Measurements from ENCODE around the gene PPIG. TPM values are rescaled to one million over a fixed set of nuclear protein-coding genes. Genes with fewer than 3 reads are reported as not detected.

Gene PPIG
- total and polyA plus RNA-seq, 9 of the 15 experiments (the other 6 are each of a cell fraction or from before 2014, with no cell fraction given): 52.5 to 166 (median 124) TPM

DNA sequence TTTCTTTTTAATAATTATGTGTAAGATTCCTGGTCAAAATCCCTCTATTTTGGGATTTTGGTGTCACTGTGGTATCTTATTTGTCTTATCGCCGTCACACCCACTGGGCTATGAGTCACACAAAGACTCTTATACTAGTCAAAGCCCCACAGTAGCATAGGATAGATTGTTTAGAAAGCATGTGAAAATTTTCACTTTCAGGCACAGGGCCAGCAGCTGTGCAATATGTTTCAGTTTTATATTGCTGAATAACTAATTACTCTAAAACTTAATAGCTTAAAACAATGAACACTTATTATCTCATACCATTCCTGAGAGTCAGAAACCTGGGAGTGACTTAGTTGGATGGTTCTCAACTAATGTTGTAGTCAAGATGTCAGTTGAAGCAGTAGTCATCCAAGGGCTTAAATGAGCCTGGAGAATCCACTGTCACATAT, 86.1 kb downstream of the PPIG start (continued):
- TF ChIP-seq, protein P1, sequence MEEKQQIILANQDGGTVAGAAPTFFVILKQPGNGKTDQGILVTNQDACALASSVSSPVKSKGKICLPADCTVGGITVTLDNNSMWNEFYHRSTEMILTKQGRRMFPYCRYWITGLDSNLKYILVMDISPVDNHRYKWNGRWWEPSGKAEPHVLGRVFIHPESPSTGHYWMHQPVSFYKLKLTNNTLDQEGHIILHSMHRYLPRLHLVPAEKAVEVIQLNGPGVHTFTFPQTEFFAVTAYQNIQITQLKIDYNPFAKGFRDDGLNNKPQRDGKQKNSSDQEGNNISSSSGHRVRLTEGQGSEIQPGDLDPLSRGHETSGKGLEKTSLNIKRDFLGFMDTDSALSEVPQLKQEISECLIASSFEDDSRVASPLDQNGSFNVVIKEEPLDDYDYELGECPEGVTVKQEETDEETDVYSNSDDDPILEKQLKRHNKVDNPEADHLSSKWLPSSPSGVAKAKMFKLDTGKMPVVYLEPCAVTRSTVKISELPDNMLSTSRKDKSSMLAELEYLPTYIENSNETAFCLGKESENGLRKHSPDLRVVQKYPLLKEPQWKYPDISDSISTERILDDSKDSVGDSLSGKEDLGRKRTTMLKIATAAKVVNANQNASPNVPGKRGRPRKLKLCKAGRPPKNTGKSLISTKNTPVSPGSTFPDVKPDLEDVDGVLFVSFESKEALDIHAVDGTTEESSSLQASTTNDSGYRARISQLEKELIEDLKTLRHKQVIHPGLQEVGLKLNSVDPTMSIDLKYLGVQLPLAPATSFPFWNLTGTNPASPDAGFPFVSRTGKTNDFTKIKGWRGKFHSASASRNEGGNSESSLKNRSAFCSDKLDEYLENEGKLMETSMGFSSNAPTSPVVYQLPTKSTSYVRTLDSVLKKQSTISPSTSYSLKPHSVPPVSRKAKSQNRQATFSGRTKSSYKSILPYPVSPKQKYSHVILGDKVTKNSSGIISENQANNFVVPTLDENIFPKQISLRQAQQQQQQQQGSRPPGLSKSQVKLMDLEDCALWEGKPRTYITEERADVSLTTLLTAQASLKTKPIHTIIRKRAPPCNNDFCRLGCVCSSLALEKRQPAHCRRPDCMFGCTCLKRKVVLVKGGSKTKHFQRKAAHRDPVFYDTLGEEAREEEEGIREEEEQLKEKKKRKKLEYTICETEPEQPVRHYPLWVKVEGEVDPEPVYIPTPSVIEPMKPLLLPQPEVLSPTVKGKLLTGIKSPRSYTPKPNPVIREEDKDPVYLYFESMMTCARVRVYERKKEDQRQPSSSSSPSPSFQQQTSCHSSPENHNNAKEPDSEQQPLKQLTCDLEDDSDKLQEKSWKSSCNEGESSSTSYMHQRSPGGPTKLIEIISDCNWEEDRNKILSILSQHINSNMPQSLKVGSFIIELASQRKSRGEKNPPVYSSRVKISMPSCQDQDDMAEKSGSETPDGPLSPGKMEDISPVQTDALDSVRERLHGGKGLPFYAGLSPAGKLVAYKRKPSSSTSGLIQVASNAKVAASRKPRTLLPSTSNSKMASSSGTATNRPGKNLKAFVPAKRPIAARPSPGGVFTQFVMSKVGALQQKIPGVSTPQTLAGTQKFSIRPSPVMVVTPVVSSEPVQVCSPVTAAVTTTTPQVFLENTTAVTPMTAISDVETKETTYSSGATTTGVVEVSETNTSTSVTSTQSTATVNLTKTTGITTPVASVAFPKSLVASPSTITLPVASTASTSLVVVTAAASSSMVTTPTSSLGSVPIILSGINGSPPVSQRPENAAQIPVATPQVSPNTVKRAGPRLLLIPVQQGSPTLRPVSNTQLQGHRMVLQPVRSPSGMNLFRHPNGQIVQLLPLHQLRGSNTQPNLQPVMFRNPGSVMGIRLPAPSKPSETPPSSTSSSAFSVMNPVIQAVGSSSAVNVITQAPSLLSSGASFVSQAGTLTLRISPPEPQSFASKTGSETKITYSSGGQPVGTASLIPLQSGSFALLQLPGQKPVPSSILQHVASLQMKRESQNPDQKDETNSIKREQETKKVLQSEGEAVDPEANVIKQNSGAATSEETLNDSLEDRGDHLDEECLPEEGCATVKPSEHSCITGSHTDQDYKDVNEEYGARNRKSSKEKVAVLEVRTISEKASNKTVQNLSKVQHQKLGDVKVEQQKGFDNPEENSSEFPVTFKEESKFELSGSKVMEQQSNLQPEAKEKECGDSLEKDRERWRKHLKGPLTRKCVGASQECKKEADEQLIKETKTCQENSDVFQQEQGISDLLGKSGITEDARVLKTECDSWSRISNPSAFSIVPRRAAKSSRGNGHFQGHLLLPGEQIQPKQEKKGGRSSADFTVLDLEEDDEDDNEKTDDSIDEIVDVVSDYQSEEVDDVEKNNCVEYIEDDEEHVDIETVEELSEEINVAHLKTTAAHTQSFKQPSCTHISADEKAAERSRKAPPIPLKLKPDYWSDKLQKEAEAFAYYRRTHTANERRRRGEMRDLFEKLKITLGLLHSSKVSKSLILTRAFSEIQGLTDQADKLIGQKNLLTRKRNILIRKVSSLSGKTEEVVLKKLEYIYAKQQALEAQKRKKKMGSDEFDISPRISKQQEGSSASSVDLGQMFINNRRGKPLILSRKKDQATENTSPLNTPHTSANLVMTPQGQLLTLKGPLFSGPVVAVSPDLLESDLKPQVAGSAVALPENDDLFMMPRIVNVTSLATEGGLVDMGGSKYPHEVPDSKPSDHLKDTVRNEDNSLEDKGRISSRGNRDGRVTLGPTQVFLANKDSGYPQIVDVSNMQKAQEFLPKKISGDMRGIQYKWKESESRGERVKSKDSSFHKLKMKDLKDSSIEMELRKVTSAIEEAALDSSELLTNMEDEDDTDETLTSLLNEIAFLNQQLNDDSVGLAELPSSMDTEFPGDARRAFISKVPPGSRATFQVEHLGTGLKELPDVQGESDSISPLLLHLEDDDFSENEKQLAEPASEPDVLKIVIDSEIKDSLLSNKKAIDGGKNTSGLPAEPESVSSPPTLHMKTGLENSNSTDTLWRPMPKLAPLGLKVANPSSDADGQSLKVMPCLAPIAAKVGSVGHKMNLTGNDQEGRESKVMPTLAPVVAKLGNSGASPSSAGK (IDR thresholded peaks at IDR 0.05): peak; percentile 15; the same call in 1 of the 2 replicates
- TF ChIP-seq LEF1 (IDR thresholded peaks at IDR 0.05) (no peak; the same call in 1 of the 2 replicates), CREB1 (IDR thresholded peaks at IDR 0.05) (peak; percentile 40; the same call in 1 of the 2 replicates), CREB1 (CRISPR knock-in tag; IDR thresholded peaks at IDR 0.05) (no peak; the same call in 1 of the 2 replicates), POLR2AphosphoS5 (IDR thresholded peaks at IDR 0.05; ENCODE audit: control insufficient read depth, insufficient read depth, low read depth, low read length) (peak; percentile 46; the same call in 1 of the 2 replicates), SMARCA4 (IDR thresholded peaks at IDR 0.05) (peak; percentile 97), KDM5B (IDR thresholded peaks at IDR 0.05; ENCODE audit: insufficient replicate concordance, low read depth, low read length) (no peak), CTBP1 (IDR thresholded peaks at IDR 0.05; ENCODE audit: borderline replicate concordance) (peak; percentile 48; the same call in 1 of the 2 replicates), SMC3 (conservative IDR thresholded peaks at IDR 0.05; ENCODE audit: insufficient read depth, low read depth, low read length) (no peak), TCF3 (CRISPR knock-in tag; IDR thresholded peaks at IDR 0.05) (peak; percentile 58), ETV6 (IDR thresholded peaks at IDR 0.05; ENCODE audit: borderline replicate concordance in 1 of 2, low read depth in 2 of 2, low read length in 1 of 2) (no peak), ETV6 (CRISPR knock-in tag; IDR thresholded peaks at IDR 0.05; ENCODE audit: borderline replicate concordance) (no peak), CBFA2T2 (conservative IDR thresholded peaks at IDR 0.05) (peak; percentile 30; the same call in 1 of the 2 replicates), GTF2A2 (tag; IDR thresholded peaks at IDR 0.05) (no peak), MTA3 (IDR thresholded peaks at IDR 0.05; ENCODE audit: borderline replicate concordance) (0 out of 2 replicates have a peak, but pooled peaks have one; percentile 49), ZSCAN29 (IDR thresholded peaks at IDR 0.05) (no peak), SLC30A9 (CRISPR knock-in tag; IDR thresholded peaks at IDR 0.05) (no peak)
- TF ChIP-seq, protein P2, sequence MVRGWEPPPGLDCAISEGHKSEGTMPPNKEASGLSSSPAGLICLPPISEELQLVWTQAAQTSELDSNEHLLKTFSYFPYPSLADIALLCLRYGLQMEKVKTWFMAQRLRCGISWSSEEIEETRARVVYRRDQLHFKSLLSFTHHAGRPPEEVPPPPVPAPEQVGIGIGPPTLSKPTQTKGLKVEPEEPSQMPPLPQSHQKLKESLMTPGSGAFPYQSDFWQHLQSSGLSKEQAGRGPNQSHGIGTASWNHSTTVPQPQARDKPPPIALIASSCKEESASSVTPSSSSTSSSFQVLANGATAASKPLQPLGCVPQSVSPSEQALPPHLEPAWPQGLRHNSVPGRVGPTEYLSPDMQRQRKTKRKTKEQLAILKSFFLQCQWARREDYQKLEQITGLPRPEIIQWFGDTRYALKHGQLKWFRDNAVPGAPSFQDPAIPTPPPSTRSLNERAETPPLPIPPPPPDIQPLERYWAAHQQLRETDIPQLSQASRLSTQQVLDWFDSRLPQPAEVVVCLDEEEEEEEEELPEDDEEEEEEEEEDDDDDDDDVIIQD (CRISPR knock-in tag; IDR thresholded peaks at IDR 0.05): no peak
